Osteocyte (in vitro differentiated cells): ENCODE measurements around the gene MEIS1. TPM values are rescaled to one million over a fixed set of nuclear protein-coding genes. Genes with fewer than 3 reads are reported as not detected.

ENCODE experiments used
- DNase-seq: peaks from one replicate; pipeline ENCODE4 v3.0.0; 2021; ENCODE audit warnings: mixed read lengths; ENCODE audit not compliant: unreplicated experiment; ENCODE audit errors: extremely low spot score
- H3K27ac Mint-ChIP-seq: one replicate; pipeline ENCODE4 v1.8.0; 2021; ENCODE audit warnings: mild to moderate bottlenecking, mixed read lengths; ENCODE audit not compliant: unreplicated experiment
- H3K27me3 Mint-ChIP-seq: one replicate; pipeline ENCODE4 v1.8.0; 2021; ENCODE audit warnings: mixed read lengths; ENCODE audit not compliant: unreplicated experiment
- H3K36me3 Mint-ChIP-seq: one replicate; pipeline ENCODE4 v1.8.0; 2021; ENCODE audit warnings: mixed read lengths; ENCODE audit not compliant: unreplicated experiment
- H3K4me1 Mint-ChIP-seq: one replicate; pipeline ENCODE4 v1.8.0; 2021; ENCODE audit warnings: mixed read lengths; ENCODE audit not compliant: unreplicated experiment
- H3K4me3 Mint-ChIP-seq: one replicate; pipeline ENCODE4 v1.8.0; 2021; ENCODE audit warnings: mild to moderate bottlenecking, moderate library complexity, mixed read lengths; ENCODE audit not compliant: unreplicated experiment
- H3K9me3 Mint-ChIP-seq: one replicate; pipeline ENCODE4 v1.8.0; 2021; ENCODE audit warnings: mixed read lengths; ENCODE audit not compliant: unreplicated experiment
- total RNA-seq: library from RNA; stranded (reverse); gene quantifications from 2 replicates; pipeline ENCODE4 v1.2.1, GENCODE V29; 2021
- TF ChIP-seq, protein P1 (sequence below): fragments of 200-600 bp; sonication (generic); IDR thresholded peaks from 2 replicates; pipeline ENCODE4 v1.5.0; 2021; ENCODE audit warnings: antibody characterized with exemption, mild to moderate bottlenecking, moderate library complexity

MEIS1 gene
- total RNA-seq, 1 donor from 2014 or later = 0.86 TPM

DNA sequence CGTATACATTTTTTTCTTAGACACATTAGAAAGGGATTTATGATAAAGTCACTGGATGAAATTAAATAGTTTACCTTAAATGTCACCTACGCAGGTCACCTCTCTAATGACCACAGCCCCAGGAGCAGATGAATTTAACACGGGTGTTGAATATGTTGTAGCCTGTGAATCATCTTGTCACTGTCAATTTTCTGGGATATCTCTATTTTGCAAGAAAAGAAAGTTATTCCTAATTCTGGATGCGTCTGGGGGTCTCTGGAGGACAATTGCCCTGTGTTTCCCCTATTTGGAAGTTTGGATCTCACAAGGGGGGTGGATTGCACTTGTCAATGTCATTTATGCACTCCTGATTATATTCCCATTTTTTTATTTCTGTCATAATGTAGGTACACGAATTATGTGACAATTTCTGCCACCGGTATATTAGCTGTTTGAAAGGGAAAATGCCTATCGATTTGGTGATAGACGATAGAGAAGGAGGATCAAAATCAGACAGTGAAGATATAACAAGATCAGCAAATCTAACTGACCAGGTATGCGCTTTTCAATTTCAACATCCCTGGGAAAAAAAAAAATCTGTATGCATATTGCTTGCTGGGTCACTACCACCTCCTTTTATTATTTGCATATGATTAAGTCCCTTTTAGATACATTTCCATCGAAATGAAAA is 7.7 kb downstream of the MEIS1 start:
- Mint-ChIP-seq H3K4me3 (no peak overlapping the region), H3K36me3 (no peaks in the 10 kb centered on the region), H3K27me3 (peaks cover 84% of the 10 kb centered on the region), H3K27ac (no peak overlapping the region), H3K4me1 (peaks cover 12% of the 10 kb centered on the region), H3K9me3 (no peaks in the 10 kb centered on the region)
- DNase-seq = no peak
- TF ChIP-seq, protein P1, sequence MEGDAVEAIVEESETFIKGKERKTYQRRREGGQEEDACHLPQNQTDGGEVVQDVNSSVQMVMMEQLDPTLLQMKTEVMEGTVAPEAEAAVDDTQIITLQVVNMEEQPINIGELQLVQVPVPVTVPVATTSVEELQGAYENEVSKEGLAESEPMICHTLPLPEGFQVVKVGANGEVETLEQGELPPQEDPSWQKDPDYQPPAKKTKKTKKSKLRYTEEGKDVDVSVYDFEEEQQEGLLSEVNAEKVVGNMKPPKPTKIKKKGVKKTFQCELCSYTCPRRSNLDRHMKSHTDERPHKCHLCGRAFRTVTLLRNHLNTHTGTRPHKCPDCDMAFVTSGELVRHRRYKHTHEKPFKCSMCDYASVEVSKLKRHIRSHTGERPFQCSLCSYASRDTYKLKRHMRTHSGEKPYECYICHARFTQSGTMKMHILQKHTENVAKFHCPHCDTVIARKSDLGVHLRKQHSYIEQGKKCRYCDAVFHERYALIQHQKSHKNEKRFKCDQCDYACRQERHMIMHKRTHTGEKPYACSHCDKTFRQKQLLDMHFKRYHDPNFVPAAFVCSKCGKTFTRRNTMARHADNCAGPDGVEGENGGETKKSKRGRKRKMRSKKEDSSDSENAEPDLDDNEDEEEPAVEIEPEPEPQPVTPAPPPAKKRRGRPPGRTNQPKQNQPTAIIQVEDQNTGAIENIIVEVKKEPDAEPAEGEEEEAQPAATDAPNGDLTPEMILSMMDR = no peak

DNA sequence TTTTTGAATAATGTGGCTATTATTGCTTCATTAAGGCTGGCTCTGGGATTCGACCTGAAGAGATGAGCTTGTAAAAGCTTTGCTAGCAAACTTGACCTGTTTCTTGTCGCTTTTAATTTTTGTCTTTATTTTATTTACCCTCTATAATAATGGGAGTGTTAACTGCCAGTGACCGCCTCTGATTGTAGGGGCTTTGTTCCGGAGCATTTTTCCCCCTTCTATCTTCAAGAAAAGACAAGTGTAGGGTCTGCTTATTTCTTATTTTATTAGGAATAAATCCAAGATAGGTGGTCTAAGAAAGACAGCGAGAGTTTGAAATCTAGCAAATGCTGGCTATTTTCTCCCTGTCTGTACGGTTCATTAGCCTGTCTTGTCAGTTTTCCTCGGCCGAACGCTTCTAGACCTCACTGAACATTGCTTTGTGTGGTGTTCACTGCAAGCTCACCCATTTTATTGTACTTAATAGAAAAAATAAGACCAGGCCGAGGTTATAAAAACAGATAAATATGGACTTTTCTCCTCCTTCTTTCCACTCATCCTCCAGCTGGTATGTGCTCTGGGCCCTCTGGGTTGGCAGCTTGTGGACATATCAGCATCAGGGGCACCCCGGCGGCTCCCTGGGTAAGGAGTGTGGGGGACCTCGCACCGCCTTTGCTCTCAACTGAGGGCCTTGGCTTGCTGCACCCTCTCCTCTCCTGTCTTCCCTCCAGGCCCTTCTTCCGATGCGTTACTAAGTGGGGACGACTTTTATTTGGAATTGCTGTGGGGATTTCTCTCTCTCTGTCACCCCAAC is 8.5 kb downstream of the MEIS1 start:
- peaks cover 82% of the 10 kb centered on the region for H3K27me3 Mint-ChIP-seq
- H3K36me3 Mint-ChIP-seq = no peaks in the 10 kb centered on the region
- peaks cover 12% of the 10 kb centered on the region for H3K4me1 Mint-ChIP-seq
- H3K4me3 Mint-ChIP-seq = no peak overlapping the region
- TF ChIP-seq, protein P1 = no peak
- no peaks in the 10 kb centered on the region for H3K9me3 Mint-ChIP-seq
- H3K27ac Mint-ChIP-seq = no peak overlapping the region
- no peak for DNase-seq

DNA sequence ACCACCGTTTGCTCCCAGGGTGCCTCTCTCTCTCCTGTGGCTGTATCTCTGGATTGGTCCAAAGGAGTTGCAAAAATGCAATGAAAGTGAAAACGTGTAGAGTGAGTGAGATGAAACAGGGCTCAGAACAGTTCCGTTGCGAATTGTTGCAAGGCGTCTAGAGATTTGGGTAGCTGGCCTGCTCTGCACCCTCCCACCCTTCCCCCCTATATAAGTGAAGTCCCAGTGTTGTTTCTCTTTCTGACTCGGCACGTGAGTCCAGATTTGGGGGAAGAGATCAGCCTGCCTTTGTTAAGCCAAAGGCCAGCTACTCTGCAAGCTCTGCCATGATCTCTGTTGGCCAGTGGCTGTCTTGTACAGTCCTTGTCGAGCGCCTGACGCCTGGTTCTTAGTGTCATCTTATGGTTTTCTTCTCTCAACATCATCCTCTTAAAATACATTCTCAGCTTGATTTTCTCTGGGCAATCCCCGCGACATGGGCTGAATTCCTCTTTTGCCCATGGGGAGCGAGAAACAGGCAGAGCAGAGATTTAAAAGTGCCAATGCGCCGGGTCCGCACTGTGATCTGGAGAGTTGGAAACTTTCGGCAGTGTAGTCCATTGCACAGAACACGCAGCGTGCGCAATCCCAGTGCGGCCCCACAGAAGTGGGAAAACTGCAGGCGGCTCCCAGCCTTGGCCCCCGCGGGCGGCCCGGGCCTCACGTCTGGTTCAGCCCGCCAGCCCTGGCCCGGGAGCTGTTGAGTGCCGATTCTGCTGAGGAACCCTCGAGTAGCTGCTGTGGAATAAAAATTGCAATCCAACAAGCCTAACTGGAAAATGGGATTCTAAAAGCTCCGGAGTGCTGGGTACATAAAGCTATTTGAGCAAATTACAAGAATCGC is 9.3 kb downstream of the MEIS1 start:
- peaks cover 83% of the 10 kb centered on the region for H3K27me3 Mint-ChIP-seq
- no peaks in the 10 kb centered on the region for H3K36me3 Mint-ChIP-seq
- no peak overlapping the region for H3K4me3 Mint-ChIP-seq
- H3K27ac Mint-ChIP-seq = no peak overlapping the region
- TF ChIP-seq, protein P1 = no peak
- DNase-seq = no peak
- H3K9me3 Mint-ChIP-seq = no peaks in the 10 kb centered on the region
- H3K4me1 Mint-ChIP-seq = peaks cover 12% of the 10 kb centered on the region

DNA sequence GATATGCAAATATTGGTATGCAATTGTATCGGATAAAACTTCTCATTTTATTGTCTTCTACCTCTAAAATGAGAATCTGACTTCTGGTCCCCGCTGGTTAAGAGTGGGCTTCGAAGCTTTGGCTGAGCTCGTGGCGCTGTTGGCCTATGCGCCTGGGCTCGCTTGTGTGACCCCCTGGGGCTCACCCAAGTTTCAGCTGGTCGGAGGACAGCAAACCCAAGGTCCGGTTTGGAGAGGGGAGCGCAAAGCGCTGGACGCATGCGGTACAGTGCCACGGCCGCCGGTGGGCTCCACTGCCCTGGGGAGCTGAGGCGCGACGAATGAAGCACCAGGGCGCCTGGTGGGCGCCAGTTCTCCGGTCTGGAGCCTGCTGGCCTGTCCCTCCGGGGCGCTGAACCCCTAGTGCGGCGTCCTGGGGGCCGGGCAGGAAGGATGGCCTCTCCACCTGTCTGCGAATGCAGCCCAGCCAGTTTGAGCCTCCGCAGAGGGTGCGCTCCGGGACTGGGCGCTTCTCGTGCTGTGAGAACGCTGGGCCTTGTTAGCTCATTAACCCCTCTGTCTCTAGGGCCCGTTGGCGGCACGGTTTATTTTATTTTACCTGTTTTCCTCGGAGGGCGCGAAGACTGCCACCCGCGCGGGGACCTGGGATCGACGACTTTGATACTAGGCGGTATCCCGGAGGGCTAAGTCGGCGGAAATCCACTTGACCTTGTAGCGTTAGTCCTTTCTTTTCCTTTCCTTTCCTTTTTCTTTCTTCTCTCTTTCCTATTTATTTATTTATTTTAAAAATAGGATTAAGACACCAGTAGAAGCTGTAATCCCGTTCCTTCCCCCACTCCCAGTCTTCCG is 10.4 kb downstream of the MEIS1 start:
- Mint-ChIP-seq H3K36me3 (no peaks in the 10 kb centered on the region), H3K9me3 (no peaks in the 10 kb centered on the region), H3K4me1 (peaks cover 3% of the 10 kb centered on the region), H3K27ac (no peak overlapping the region), H3K4me3 (peak overlapping the region; percentile 18), H3K27me3 (peaks cover 74% of the 10 kb centered on the region)
- TF ChIP-seq, protein P1 = no peak
- no peak for DNase-seq
